GM19238 (cell line): ENCODE results near the gene LRP1B.

Source experiments
- DNase-seq: peaks from one replicate; pipeline ENCODE4 v3.0.0; 2011; ENCODE audit warnings: low spot score; ENCODE audit not compliant: insufficient read length

Gene LRP1B

GRCh38 chr2:141595316-141595920 is 535.4 kb downstream of the LRP1B start:
- no peak for DNase-seq

- DNase-seq: no peak
Measured at GRCh38 chr2:141591787-141592186, 539.0 kb downstream of the LRP1B start.

DNA sequence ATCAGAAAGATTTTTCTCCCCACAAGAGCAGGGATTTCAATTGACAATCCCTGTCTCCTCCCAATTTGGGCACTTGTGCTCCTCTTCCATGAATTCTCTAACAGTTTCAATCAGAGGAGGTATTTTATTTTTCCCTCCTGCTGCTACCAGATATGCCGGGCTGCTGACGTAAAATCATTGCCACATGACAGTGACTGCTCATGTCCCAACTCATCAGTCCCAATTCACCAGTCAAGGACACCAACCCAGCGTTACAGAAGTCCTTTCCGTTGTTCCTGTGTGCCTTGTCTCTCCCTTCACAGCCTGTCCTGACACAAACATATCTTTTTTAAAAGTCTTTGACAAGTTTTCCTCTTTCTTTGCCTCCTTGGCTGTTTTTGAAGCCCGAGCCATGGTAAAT is 540.2 kb downstream of the LRP1B start:
- no peak for DNase-seq

DNA sequence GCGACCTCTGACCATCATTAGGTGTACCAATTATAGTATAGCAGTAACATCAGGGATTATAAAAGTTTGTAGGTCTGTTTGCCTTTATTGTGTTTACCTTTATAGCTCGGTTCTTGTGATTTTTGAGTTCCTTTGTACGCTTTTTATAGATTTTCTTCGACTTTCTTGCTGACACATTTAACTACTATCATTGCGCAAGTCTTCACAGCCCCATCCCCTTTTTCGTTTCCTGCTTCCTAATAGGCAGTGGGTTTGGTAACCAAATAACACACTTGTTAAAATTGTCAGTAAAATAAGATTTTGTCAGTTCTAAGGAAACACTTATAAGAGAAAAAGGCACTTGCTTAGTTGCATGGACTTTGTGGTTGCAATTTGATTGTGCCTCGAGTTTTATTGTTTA is 541.5 kb downstream of the LRP1B start:
- no peak for DNase-seq

GRCh38 chr2:141586985-141587384 is 543.8 kb downstream of the LRP1B start:
- DNase-seq: no peak

DNA sequence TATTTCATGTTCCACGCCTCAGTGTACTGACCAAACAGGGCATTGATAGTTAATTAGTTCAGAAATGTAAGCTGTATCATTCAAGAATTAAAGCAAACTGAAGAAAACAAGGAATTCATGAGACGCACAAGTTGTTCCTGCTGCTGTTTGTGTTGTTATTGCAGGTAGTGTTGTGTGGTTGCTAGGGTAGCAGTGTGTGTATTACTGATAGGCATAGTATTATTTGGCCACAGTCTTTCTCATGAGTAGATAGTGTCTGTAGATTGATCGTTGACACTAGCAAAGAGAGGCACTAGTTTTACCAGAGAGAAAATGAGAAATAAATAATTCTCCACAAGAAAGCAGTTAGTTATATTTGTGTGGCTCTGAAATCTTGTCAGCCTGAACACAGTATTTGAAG is 548.6 kb downstream of the LRP1B start:
- no peak for DNase-seq

DNA sequence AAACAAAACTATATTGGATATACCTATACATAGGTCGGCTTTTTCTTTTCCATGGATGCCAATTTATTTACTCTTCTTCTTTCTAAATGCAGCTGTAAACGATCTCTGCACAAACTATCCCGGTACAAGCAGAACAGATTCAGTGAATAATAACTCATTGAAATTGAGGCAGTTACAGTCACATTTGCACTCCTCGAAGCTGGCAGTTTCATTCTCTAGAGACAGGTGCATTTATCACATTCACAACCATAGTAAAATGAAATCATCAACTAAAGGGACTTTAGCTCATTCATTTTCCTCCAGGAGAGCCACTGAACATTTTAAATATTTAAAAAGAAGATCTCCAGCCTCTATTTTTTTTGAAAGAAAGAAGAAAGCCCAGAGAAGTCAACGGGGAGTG is 551.7 kb downstream of the LRP1B start:
- DNase-seq: no peak

DNA sequence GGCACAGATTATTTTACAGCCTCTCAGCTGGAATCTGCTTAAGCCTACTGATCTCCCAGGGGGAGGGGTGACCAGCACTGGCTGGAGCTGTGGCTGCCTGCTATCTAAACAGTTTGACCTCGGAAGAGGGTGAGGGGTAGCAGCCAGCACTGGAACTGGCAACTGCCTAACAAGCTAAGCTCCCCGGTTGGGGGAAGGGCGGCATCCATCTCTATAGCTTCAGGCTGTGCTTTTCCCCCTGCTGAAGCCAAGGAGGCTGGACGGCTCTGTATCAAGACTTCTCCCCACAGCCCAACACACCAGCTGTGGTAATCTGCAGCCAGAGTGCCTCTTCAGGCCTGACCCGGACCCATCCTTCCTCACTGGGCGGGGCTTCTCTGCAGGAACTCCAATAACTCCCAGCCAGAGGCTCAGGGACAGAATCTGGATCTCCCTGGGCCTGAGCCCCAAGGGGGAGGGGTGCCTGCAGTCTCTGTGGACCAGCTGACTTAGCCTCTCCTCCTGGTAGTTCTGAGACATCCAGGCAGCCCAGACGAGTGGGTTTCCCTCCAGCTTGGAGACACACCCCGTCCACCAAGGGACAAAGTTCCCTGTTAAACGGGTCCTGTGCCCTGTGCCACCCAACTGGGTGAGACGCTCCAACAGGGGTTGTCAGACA is 560.2 kb downstream of the LRP1B start:
- DNase-seq: no peak

DNA sequence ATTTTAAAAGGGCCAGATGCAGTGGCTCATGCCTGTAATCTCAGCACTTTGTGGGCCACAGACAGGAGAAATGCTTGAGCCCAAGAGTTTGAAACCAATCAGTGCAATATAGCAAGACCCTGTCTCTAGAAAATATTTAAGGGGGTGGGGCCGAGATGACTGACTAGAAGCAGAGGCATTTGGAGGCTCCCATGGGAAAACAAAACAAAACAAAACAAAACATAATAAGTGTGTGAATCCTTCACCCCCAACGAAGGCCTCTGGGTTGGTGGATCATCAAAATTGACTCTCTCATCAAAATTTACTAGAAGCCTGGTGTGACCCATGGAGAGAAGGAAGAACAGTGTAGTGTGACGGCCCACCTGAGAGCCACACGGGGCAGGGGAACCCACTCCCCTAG is 560.9 kb downstream of the LRP1B start:
- DNase-seq: no peak

GRCh38 chr2:141565597-141565996 is 565.2 kb downstream of the LRP1B start:
- DNase-seq: no peak

GRCh38 chr2:141560723-141561122 is 570.1 kb downstream of the LRP1B start:
- no peak for DNase-seq

- no peak for DNase-seq
Measured at GRCh38 chr2:141557329-141558095, 573.3 kb downstream of the LRP1B start.

GRCh38 chr2:141555876-141556470 is 574.8 kb downstream of the LRP1B start:
- no peak for DNase-seq

- no peak for DNase-seq
Measured at GRCh38 chr2:141554810-141555209, 576.0 kb downstream of the LRP1B start.

GRCh38 chr2:141534666-141535362 is 596.0 kb downstream of the LRP1B start:
- no peak for DNase-seq

DNA sequence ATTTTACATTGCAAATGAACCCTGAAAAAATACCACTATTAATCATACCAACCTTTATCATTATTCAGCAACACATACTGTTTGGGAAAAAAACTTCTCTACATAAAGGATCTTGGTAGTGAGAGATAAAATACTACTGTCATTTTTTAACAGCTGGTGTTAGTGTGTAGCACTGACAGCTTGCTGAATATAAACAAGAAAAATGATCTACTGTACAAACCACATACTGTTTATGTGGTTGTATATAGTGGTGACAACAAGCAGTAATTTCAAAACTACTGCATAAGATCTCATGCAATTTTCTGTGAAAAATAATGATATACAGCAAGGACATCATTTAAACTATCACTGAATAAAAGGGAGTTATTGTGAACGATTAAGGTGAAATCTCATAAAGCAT is 601.2 kb downstream of the LRP1B start:
- no peak for DNase-seq

GRCh38 chr2:141528990-141529389 is 601.8 kb downstream of the LRP1B start:
- DNase-seq: no peak

DNA sequence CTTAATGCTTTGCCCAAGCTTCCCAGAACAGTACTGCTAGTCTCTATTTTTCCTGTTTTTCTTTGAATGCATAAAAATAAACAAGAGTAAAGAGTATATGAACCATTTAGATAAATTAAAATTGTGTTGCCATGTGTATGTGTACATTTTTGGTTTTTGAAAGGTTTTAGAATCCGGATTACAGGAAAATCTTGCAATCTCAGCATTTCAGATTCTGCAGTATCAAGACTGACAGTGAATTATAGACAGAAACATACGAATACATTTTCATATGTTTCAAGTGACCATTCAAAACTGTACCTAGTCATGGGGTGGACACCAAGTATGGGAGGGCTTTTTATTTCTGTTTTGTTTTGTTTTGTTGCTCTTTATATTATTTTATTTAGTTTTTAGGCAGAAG is 604.1 kb downstream of the LRP1B start:
- no peak for DNase-seq

DNA sequence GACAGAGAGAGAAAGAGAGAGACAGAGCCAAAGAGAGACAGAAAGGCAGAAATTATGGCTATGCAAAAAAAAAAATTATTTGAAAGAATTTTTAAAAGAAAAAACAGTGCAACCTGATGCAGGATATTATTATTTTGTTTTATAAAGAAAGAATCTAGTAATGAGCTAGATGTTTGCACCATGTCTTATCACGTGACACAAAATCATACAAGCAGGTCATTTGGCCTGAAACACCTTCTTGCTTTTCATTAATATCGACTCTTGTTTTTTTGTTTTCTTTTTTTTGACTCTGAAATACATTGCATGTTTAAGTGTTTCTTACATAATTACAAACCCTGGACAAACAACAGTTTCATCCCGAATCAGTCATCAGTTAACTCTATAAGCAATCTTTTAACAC is 606.0 kb downstream of the LRP1B start:
- no peak for DNase-seq

GRCh38 chr2:141523199-141523598 is 607.6 kb downstream of the LRP1B start:
- no peak for DNase-seq

GRCh38 chr2:141522702-141523101 is 608.1 kb downstream of the LRP1B start:
- no peak for DNase-seq

- DNase-seq: no peak
Measured at GRCh38 chr2:141522048-141522447, 608.8 kb downstream of the LRP1B start.
